GM23338 (cell line): ENCODE data around the gene KCNC4. TPM values are rescaled to one million over a fixed set of nuclear protein-coding genes. Genes with fewer than 3 reads are reported as not detected.

Experiments
- ATAC-seq: fragments of 200-7000 bp; cut with Tn5 transposase; 3 replicates; pipeline ENCODE4 v1.9.1; 2020
- DNase-seq: peaks from one replicate; pipeline ENCODE4 v3.0.0-alpha.2; 2015; ENCODE audit warnings: low spot score
- H2AFZ ChIP-seq: fragments of 200-600 bp; sonication (generic); 2 replicates; pipeline ENCODE4 v1.8.0; 2016; ENCODE audit warnings: antibody characterized with exemption, mild to moderate bottlenecking, moderate library complexity
- H3F3A ChIP-seq: fragments of 200-600 bp; sonication (generic); replicated peaks from 2 replicates; pipeline ENCODE4 v1.8.0; 2017; ENCODE audit warnings: antibody characterized with exemption, mixed run types, low read depth
- H3K27ac ChIP-seq: fragments of 200-600 bp; sonication (generic); 2 replicates; pipeline ENCODE4 v1.6.1; 2016; ENCODE audit warnings: low read depth
- H3K27me3 ChIP-seq: fragments of 200-600 bp; sonication (generic); 2 replicates; pipeline ENCODE4 v1.8.0; 2016; ENCODE audit warnings: mild to moderate bottlenecking, mixed run types, moderate library complexity; ENCODE audit not compliant: insufficient read depth
- H3K36me3 ChIP-seq: fragments of 200-600 bp; sonication (generic); 2 replicates; pipeline ENCODE4 v1.8.0; 2016; ENCODE audit warnings: mild to moderate bottlenecking; ENCODE audit not compliant: insufficient read depth
- H3K4me1 ChIP-seq: fragments of 200-600 bp; sonication (generic); 2 replicates; pipeline ENCODE4 v1.8.0; 2016; ENCODE audit warnings: mild to moderate bottlenecking, moderate library complexity; ENCODE audit not compliant: insufficient read depth
- H3K4me2 ChIP-seq: fragments of 200-600 bp; sonication (generic); 2 replicates; pipeline ENCODE4 v1.7.1; 2017; ENCODE audit warnings: mixed run types
- H3K4me3 ChIP-seq: fragments of 200-600 bp; sonication (generic); 2 replicates; pipeline ENCODE4 v1.6.1; 2016; ENCODE audit warnings: mixed run types
- H3K79me2 ChIP-seq: fragments of 200-600 bp; sonication (generic); replicated peaks from 2 replicates; pipeline ENCODE4 v1.8.0; 2017; ENCODE audit warnings: mild to moderate bottlenecking; ENCODE audit not compliant: insufficient read depth
- H3K9me2 ChIP-seq: fragments of 200-600 bp; sonication (generic); 2 replicates; pipeline ENCODE4 v1.8.0; 2017; ENCODE audit not compliant: insufficient read depth
- H4K20me1 ChIP-seq: fragments of 200-600 bp; sonication (generic); replicated peaks from 2 replicates; pipeline ENCODE4 v1.8.0; 2017; ENCODE audit warnings: mild to moderate bottlenecking; ENCODE audit not compliant: insufficient read depth
- H3K27ac Mint-ChIP-seq: 2 replicates; pipeline ENCODE4 v1.8.0; 2020; ENCODE audit warnings: inconsistent platforms, mild to moderate bottlenecking, moderate library complexity, mixed read lengths
- H3K27me3 Mint-ChIP-seq: 3 replicates; pipeline ENCODE4 v1.8.0; 2022; ENCODE audit warnings: low read depth, mild to moderate bottlenecking, moderate library complexity, mixed read lengths, inconsistent platforms; ENCODE audit not compliant: insufficient read depth, poor library complexity
- H3K36me3 Mint-ChIP-seq: 3 replicates; pipeline ENCODE4 v1.8.0; 2021; ENCODE audit warnings: low read depth, mild to moderate bottlenecking, inconsistent platforms, moderate library complexity, mixed read lengths
- H3K4me1 Mint-ChIP-seq: 3 replicates; pipeline ENCODE4 v1.8.0; 2020; ENCODE audit warnings: mild to moderate bottlenecking, inconsistent platforms, mixed read lengths
- H3K4me3 Mint-ChIP-seq: 3 replicates; pipeline ENCODE4 v1.8.0; 2021; ENCODE audit warnings: moderate library complexity, mild to moderate bottlenecking, inconsistent platforms, mixed read lengths
- H3K9me3 Mint-ChIP-seq: 3 replicates; pipeline ENCODE4 v1.8.0; 2020; ENCODE audit warnings: moderate library complexity, mild to moderate bottlenecking, inconsistent platforms, mixed read lengths
- EZH2 ChIP-seq: fragments of 200-600 bp; sonication (generic); IDR thresholded peaks from one replicate; pipeline ENCODE4 v1.8.0; 2017; ENCODE audit warnings: antibody characterized with exemption, mild to moderate bottlenecking, low read depth; ENCODE audit not compliant: unreplicated experiment
- EZH2phosphoT487 ChIP-seq: fragments of 200-600 bp; sonication (generic); IDR thresholded peaks from one replicate; pipeline ENCODE4 v1.8.1; 2018; ENCODE audit warnings: antibody characterized with exemption; ENCODE audit not compliant: unreplicated experiment
- NANOG ChIP-seq: IDR thresholded peaks from 2 replicates; pipeline ENCODE4 v1.6.1; 2016; ENCODE audit warnings: antibody characterized with exemption, borderline replicate concordance
- STAT1 ChIP-seq: IDR thresholded peaks from one replicate; pipeline ENCODE4 v1.6.1; 2016; ENCODE audit warnings: antibody characterized with exemption; ENCODE audit not compliant: unreplicated experiment
- ZNF331 ChIP-seq: fragments of 250-450 bp; sonication (Bioruptor Pico); IDR thresholded peaks from 2 replicates; pipeline ENCODE4 v1.5.0; 2020; ENCODE audit warnings: low read depth, mild to moderate bottlenecking, moderate library complexity
- polyA plus RNA-seq: library from polyadenylated mRNA; unstranded; fragments of >200 nt; fragmentation: Nextera tagmentation; extraction: Ambion mirVana; gene quantifications from 2 replicates; pipeline ENCODE4 v1.2.1, GENCODE V29; 2016
- total RNA-seq: library from RNA; depleted of rRNA; stranded (reverse); fragments of >200 nt; shearing (Covaris generic); gene quantifications from 2 replicates; pipeline ENCODE4 v1.2.3, GENCODE V29; 2014
- TF ChIP-seq, protein P1 (sequence below): IDR thresholded peaks from one replicate; pipeline ENCODE4 v1.6.1; 2018; ENCODE audit warnings: antibody characterized with exemption; ENCODE audit not compliant: unreplicated experiment
- TF ChIP-seq, protein P2 (sequence below): fragments of 250-450 bp; sonication (Bioruptor Pico); IDR thresholded peaks from 2 replicates; pipeline ENCODE4 v1.5.0; 2020; ENCODE audit warnings: mild to moderate bottlenecking, moderate library complexity

KCNC4 gene
- total and polyA plus RNA-seq, 2 experiments from 2014 or later = 3.5 to 10.7 TPM

DNA sequence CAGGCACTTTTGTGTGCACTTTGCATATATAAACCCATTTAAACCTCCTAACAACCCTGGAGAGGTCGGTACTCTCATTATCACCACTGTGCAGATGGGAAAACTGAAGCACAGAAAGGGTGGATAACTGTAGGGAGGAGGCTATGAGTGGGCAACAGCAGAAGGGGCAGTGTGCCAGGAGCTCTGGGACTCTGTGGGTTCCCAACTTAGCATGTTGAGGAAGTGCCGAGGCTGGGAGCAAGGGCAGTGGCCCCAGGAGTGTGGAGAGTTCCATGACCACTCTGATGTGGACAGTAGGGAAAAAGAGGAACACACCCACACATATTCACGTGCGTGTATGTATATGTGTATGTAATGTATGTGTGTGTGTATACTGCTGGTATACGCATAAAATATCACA is 25.7 kb upstream of the KCNC4 start:
- H3K27ac Mint-ChIP-seq = no peak overlapping the region
- TF ChIP-seq EZH2phosphoT487 (no peak), STAT1 (no peak), NANOG (no peak), EZH2 (no peak), ZNF331 (CRISPR knock-in tag) (no peak)
- TF ChIP-seq, protein P1, sequence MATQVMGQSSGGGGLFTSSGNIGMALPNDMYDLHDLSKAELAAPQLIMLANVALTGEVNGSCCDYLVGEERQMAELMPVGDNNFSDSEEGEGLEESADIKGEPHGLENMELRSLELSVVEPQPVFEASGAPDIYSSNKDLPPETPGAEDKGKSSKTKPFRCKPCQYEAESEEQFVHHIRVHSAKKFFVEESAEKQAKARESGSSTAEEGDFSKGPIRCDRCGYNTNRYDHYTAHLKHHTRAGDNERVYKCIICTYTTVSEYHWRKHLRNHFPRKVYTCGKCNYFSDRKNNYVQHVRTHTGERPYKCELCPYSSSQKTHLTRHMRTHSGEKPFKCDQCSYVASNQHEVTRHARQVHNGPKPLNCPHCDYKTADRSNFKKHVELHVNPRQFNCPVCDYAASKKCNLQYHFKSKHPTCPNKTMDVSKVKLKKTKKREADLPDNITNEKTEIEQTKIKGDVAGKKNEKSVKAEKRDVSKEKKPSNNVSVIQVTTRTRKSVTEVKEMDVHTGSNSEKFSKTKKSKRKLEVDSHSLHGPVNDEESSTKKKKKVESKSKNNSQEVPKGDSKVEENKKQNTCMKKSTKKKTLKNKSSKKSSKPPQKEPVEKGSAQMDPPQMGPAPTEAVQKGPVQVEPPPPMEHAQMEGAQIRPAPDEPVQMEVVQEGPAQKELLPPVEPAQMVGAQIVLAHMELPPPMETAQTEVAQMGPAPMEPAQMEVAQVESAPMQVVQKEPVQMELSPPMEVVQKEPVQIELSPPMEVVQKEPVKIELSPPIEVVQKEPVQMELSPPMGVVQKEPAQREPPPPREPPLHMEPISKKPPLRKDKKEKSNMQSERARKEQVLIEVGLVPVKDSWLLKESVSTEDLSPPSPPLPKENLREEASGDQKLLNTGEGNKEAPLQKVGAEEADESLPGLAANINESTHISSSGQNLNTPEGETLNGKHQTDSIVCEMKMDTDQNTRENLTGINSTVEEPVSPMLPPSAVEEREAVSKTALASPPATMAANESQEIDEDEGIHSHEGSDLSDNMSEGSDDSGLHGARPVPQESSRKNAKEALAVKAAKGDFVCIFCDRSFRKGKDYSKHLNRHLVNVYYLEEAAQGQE = no peak
- TF ChIP-seq, protein P2, sequence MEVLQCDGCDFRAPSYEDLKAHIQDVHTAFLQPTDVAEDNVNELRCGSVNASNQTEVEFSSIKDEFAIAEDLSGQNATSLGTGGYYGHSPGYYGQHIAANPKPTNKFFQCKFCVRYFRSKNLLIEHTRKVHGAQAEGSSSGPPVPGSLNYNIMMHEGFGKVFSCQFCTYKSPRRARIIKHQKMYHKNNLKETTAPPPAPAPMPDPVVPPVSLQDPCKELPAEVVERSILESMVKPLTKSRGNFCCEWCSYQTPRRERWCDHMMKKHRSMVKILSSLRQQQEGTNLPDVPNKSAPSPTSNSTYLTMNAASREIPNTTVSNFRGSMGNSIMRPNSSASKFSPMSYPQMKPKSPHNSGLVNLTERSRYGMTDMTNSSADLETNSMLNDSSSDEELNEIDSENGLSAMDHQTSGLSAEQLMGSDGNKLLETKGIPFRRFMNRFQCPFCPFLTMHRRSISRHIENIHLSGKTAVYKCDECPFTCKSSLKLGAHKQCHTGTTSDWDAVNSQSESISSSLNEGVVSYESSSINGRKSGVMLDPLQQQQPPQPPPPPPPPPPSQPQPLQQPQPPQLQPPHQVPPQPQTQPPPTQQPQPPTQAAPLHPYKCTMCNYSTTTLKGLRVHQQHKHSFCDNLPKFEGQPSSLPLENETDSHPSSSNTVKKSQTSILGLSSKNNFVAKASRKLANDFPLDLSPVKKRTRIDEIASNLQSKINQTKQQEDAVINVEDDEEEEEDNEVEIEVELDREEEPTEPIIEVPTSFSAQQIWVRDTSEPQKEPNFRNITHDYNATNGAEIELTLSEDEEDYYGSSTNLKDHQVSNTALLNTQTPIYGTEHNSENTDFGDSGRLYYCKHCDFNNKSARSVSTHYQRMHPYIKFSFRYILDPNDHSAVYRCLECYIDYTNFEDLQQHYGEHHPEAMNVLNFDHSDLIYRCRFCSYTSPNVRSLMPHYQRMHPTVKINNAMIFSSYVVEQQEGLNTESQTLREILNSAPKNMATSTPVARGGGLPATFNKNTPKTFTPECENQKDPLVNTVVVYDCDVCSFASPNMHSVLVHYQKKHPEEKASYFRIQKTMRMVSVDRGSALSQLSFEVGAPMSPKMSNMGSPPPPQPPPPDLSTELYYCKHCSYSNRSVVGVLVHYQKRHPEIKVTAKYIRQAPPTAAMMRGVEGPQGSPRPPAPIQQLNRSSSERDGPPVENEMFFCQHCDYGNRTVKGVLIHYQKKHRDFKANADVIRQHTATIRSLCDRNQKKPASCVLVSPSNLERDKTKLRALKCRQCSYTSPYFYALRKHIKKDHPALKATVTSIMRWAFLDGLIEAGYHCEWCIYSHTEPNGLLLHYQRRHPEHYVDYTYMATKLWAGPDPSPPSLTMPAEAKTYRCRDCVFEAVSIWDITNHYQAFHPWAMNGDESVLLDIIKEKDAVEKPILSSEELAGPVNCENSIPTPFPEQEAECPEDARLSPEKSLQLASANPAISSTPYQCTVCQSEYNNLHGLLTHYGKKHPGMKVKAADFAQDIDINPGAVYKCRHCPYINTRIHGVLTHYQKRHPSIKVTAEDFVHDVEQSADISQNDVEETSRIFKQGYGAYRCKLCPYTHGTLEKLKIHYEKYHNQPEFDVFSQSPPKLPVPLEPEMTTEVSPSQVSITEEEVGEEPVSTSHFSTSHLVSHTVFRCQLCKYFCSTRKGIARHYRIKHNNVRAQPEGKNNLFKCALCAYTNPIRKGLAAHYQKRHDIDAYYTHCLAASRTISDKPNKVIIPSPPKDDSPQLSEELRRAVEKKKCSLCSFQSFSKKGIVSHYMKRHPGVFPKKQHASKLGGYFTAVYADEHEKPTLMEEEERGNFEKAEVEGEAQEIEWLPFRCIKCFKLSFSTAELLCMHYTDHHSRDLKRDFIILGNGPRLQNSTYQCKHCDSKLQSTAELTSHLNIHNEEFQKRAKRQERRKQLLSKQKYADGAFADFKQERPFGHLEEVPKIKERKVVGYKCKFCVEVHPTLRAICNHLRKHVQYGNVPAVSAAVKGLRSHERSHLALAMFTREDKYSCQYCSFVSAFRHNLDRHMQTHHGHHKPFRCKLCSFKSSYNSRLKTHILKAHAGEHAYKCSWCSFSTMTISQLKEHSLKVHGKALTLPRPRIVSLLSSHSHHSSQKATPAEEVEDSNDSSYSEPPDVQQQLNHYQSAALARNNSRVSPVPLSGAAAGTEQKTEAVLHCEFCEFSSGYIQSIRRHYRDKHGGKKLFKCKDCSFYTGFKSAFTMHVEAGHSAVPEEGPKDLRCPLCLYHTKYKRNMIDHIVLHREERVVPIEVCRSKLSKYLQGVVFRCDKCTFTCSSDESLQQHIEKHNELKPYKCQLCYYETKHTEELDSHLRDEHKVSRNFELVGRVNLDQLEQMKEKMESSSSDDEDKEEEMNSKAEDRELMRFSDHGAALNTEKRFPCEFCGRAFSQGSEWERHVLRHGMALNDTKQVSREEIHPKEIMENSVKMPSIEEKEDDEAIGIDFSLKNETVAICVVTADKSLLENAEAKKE (CRISPR knock-in tag) = no peak

More for the DNA sequence above, 25.7 kb upstream of the KCNC4 start:
- ATAC-seq (no peak), DNase-seq (no peak)
- H3K36me3 Mint-ChIP-seq = no peaks in the 10 kb centered on the region
- no peaks in the 10 kb centered on the region for H3K4me1 ChIP-seq
- no peaks in the 10 kb centered on the region for H3K79me2 ChIP-seq
- no peaks in the 10 kb centered on the region for H3K27me3 ChIP-seq
- H3K4me1 Mint-ChIP-seq = peaks cover 15% of the 10 kb centered on the region; the same call in 2 of the 3 replicates
- H2AFZ ChIP-seq = no peak overlapping the region
- H4K20me1 ChIP-seq = no peaks in the 10 kb centered on the region
- H3K9me3 Mint-ChIP-seq = no peaks in the 10 kb centered on the region
- no peaks in the 10 kb centered on the region for H3K9me2 ChIP-seq
- no peak overlapping the region for H3K4me3 Mint-ChIP-seq
- no peaks in the 10 kb centered on the region for H3F3A ChIP-seq
- no peaks in the 10 kb centered on the region for H3K36me3 ChIP-seq
- H3K27ac ChIP-seq = no peak overlapping the region
- H3K27me3 Mint-ChIP-seq = peaks cover 4% of the 10 kb centered on the region
- H3K4me2 ChIP-seq = no peak overlapping the region
- H3K4me3 ChIP-seq = no peak overlapping the region
